ENCODE measurements around the gene SERINC5.
"Not testable (repeated sequence)": the region's sequence is repeated elsewhere in the genome, so short reads cannot be mapped to it uniquely, and the experiment has no call there.

Gene SERINC5

DNA sequence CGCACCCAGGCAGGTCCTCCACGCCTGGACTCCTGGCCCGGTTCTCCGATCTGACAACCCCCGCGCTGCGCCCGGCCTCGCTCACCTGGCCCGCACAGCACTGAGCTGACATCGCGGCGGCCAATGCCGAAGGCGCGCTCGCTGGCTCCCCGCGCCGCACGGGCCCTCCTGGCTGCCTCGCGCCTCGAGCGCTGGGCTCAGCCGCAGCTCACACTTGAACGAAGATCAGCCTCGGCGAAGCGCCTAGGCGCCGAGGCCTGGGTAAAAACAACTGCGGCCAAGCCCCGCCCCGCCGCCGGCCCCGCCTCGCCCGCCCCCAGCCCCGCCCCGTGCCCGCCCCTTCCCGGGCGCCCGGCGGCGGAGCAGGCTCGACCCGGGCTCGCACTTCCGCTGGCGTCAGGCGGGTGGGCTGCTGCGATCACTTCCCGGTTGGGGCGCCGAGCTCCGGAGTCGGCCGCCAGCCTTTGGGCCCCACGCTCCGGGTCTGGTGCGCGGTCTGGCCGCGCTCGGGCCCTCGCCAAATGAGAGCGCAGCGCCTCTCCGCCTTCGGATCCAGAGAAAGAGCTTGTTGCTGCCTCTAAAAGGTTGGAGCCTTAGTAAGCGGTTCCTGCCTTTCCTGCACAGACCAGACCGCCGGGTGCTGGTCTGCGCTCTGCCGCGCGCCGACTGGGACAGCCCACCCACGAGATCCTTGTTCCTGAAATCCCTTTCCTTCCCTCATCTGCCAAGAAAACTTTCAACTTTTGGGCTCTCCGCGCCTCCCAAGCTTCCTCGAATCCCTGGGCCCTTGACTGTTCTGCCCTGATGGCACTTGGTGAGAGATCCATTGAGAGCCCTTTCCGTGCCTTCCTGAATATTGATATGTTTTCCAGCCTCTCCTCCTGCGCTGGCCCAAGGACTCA lies at the start of gene SERINC5:
Gene SERINC5 (minus strand): TSS at position 238 of the 902 bp plus-strand sequence. CDS start 126 bp downstream, at position 112.
- peak; percentile 40 for DNase-seq (ENCODE audit: low read depth, low spot score)

DNA sequence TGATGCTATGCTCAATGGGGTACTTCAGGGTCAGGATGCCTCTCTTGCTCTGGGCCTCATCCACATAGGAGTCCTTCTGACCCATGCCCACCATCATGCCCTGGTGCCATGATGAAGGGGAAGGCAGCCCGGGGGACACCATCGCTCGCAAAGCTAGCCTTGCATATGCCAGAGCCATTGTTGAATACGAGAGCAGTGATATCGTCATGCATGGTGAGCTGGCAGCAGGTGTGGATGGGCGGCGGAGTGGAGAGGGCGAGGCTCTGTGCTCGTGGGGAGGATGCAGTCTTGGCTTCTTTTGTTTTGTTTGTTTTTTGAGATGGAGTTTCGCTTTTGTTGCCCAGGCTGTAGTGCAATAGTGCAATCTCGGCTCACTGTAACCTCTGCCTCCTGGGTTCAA lies 46.8 kb upstream of the SERINC5 start:
- no peak for DNase-seq (ENCODE audit: low read depth, low spot score)

DNA sequence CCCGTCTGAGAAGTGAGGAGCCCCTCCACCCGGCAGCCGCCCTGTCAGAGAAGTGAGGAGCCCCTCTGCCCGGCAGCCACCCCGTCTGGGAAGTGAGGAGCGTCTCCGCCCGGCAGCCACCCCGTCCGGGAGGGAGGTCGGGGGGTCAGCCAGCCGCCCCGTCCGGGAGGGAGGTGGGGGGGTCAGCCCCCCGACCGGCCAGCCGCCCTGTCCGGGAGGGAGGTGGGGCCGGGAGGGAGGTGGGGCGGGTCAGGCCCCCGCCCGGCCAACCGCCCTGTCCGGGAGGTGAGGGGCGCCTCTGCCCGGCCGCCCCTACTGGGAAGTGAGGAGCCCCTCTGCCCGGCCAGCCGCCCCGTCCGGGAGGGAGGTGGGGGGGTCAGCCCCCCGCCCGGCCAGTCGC lies 45.5 kb upstream of the SERINC5 start:
- DNase-seq (ENCODE audit: low read depth, low spot score) = not testable (repeated sequence)

DNA sequence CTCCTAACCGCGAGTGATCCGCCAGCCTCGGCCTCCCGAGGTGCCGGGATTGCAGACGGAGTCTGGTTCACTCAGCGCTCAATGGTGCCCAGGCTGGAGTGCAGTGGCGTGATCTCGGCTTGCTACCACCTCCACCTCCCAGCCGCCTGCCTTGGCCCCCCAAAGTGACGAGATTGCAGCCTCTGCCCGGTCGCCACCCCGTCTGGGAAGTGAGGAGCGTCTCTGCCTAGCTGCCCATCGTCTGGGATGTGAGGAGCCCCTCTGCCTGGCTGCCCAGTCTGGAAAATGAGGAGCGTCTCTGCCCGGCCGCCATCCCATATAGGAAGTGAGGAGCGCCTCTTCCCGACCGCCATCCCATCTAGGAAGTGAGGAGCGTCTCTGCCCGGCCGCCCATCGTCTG lies 44.9 kb upstream of the SERINC5 start:
- DNase-seq (ENCODE audit: low read depth, low spot score) = not testable (repeated sequence)

DNA sequence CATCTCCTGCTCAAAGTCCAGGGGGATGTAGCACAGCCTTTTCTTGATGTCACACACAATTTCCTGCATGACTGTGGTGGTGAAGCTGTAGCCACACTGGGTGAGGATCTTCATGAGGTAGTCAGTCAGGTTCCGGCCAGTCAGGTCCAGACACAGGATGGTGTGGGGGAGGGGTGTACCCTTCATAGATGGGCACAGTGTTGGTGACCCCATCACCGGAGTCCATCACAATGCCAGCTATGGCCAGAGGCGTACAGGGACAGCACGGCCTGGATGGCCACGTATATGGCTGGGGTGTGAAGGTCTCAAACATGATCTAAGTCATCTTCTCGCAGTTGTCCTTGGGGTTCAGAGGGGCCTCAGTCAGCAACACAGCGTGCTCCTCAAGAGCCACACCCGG lies 44.3 kb upstream of the SERINC5 start:
- no peak for DNase-seq (ENCODE audit: low read depth, low spot score)

DNA sequence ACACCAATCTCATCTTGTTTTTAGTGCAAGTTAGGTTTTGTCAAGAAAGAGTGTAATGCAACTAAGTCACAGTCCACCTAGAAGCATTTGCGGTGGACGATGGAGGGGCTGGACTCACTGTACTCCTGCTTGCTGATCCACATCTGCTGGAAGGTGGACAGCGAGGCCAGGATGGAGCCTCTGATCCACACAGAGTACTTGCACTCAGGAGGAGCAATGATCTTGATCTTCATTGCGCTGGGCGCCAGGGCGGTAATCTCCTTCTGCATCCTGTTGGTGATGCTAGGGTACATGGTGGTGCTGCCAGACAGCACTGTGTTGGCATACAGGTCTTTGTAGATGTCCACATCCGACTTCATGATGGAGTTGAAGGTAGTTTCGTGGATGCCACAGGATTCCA lies 43.8 kb upstream of the SERINC5 start:
- DNase-seq (ENCODE audit: low read depth, low spot score) = no peak

DNA sequence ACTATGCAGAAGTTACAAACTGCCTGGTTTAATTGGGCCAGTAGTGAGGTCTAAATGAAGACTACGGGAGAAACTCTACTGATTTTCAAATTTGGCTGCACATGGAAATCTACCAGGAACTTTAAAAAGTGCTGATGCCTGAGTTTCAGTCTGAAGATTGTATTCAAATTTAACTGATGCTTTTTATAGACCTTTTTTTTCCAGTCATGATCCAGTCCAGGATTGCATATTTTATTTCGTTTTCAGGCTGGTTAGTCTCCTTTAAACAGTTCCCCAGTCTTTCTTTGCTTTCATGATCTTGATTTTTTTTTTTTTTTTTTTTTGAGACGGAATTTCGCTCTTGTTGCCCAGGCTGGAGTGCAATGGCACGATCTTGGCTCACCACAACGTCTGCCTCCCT lies 40.3 kb upstream of the SERINC5 start:
- no peak for DNase-seq (ENCODE audit: low read depth, low spot score)

DNA sequence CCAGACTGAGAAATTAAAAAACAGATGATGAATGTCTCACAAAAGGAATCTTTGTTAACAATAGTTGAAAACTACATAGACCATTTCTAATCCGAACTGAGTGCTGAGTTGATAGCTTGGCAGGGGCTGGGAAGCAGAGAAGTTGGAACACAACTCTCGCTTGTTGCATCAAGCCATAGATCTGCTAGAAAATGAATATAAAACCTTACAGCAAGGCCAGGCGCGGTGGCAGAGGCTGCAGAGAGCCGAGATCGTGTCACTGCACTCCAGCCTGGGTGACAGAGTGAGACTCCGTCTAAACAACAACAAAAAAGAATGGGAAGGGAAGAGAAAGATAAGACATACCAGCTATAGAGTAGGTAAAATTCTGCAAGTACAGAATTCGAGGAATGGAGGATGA lies 35.9 kb upstream of the SERINC5 start:
- DNase-seq (ENCODE audit: low read depth, low spot score) = no peak

DNA sequence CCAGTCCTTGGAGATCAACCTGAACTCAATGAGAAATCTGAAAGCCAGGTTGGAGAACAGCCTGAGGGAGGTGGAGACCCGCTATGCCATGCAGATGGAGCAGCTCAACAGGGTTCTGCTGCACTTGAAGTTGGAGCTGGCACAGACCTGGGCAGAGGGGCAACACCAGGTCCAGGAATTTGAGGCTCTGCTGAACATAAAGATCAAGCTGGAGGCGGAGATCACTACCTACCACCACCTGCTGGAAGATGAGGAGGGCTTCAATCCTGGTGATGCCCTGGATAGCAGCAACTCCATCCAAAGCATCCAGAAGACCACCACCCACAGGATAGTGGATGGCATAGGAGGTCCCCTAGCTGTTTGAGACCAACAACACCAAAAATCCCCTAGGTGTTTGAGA lies 33.5 kb upstream of the SERINC5 start:
- no peak for DNase-seq (ENCODE audit: low read depth, low spot score)

DNA sequence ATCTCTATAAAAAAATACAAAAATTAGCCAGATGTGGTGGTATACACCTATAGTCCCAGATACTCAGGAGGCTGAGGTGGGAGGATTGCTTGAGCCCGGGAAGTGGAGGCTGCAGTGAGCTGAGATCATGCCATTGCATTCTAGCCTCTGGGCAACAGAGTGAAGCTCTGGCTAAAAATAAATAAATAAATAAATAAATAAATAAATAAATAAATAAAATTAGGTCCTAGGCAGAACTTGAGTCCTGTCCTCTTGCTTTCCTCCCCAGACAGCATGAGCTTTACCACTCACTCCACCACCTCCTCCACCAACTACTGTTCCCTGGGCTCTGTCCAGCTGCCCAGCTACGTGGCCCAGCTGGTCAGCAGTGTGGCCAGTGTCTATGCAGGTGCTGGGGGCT lies 32.3 kb upstream of the SERINC5 start:
- DNase-seq (ENCODE audit: low read depth, low spot score) = no peak

DNA sequence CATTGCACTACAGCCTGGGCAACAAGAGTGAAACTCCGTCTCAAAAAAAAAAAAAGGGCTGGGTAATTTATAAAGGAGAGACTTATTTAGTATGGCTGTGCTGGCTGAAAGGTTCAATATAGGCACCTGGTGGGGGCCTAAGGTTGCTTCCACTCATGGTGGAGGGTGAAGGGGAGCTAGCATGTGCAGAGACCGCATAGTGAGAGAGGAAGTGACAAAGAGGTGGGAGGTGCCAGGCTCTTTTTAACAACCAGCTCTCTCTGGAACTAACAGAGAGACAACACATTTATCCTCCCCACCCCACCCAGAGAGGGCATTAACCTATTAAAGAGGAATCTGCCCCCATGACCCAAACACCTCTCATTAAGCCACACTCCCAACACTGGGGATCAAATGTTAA lies 28.9 kb upstream of the SERINC5 start:
- no peak for DNase-seq (ENCODE audit: low read depth, low spot score)

DNA sequence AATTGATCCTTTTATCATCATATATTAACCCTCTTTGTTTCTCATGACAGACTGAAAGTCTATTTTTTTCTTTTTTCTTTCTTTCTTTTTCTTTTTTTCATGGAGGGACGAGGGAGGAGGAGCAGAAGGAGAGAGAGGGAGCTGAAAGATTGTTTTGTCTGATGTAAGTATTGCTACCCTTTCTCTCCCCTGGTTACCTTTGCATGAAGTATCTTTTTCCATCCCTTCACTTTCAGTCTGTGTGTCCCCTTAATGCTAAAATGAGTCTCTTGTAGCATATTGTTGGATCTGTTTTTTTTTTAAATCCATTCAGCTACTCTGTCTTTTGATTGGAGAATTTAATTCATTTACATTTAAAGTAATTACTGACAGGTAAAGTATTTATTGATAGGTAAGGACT lies 27.5 kb upstream of the SERINC5 start:
- DNase-seq (ENCODE audit: low read depth, low spot score) = no peak

DNA sequence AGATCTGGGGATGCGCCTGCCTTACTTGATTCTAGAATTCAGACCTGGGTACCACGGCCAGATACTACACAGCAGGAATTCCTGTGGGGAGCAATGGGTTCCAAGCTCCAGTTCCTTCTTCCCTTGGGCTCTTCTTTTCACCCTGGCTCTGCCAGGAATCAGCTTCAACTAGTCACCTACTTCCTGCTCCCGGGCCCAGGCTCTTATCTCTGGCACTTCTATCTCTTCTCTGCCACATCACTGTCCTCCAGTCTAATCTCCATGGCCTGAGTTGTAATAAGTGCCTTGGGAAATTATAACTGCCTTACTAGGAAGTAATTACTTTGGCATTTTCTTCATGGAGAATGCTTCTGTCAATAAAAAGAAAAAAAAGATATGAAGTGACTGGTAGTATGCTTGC lies 26.2 kb upstream of the SERINC5 start:
- no peak for DNase-seq (ENCODE audit: low read depth, low spot score)

DNA sequence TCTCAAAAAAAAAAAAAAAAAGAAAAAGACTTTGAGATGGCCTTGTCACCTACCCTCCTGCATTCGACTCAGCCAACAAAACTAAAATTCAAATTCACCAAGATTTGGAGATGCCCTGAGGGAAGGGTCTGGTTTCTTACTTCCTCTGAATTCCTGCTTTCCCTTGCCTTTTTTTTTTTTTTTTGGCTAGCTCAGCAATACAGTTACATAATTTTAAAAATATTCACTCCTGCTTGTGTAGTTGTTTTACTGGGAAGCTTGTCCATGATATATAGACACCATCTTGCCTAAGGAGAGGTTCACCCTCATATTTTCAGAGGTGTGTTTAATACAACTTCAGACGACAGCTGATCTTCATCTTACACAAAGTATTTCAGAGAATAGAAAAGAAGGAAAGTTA lies 21.3 kb upstream of the SERINC5 start:
- no peak for DNase-seq (ENCODE audit: low read depth, low spot score)

DNA sequence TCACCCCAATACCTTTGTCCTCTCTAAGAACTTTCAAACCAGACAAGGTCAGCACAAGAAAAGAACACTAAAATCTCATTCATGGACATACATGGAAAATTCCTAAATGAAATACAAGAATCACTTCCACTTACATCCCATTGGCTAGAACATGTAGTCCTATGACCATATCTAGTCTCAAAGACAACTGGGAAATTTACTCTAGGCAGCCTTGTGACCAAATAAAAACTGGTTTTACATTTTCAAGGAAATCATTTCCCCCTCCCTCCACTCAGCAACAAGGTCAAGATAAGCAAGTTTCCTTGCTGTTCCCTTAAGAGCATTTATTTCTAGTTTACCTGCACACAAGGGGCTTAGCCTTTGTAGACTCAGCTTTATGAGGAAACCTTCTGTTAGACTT lies 20.3 kb upstream of the SERINC5 start:
- DNase-seq (ENCODE audit: low read depth, low spot score) = no peak

DNA sequence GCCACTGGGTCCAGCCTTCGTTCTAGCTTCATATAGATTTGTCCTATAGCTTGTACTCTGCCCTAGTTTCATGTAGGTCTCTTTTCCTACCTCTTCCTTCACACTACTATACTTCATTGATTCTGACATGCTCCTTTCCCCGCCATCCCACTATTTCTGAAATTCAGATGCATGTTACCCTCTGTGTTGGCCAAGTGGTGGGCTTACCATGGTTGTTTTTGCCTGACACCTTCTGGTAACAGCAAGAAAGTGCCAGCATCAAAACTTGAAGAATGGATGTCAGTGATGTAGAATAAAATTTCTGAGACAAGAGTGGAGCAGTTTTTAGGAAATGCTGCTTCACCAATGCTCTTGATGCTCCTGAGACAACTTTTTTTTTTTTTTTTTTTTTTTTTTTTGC lies 19.5 kb upstream of the SERINC5 start:
- DNase-seq (ENCODE audit: low read depth, low spot score) = no peak

DNA sequence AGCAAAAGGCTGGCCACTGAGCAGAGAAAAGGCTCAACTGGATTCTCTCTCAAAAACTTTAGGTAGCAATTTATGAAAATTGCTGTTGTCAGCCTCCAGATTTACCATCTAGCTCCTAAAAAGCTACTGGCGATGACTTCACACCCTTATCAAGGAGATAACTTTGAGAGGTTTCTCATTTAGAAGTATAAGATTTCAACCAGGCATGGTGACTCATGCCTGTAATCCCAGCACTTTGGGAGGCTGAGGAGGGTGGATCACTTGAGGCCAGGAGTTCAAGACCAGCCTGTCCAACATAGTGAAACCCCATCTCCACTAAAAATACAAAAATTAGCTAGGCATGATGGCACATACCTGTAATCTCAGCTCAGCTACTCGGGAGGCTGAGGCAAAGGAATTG lies 14.7 kb upstream of the SERINC5 start:
- not testable (repeated sequence) for DNase-seq (ENCODE audit: low read depth, low spot score)

DNA sequence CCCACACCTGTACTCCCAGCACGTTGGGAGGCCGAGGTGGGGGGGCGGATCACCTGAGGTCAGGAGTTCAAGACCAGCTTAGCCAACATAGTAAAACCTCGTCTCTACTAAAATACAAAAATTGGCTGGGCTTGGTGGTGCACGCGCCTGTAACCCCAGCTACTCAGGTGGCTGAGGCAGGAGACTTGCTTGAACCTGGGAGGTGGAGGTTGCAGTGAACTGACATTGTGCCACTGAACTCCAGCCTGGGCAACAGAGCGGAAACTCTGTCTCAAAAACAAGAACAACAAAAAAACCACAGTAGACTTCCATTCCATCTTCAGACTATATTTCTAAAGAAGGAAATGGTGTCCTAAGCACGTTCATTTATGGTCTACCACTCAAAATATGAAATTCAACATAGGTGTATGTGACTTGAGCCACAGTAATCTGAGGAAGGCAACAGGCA lies 14.2 kb upstream of the SERINC5 start:
- DNase-seq (ENCODE audit: low read depth, low spot score) = no peak

DNA sequence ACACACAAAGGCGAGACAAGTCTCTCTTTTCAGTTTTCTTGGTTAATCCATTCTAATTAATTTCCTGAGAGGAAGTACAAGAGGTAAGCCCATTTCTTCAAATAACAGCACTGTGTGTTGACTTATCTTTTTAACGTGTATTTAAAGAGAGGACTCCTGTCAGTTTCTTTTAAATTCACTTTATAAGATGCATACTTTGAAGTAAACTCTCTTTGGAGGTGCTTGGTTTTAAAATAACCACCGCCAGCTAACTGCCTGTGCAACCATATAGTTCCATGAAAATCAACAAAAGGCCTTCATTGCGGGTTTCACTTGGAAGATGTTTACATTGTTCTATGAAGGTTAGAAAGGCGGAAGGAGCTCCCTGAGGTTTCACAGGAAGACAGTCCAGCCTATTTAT lies 13.1 kb upstream of the SERINC5 start:
- no peak for DNase-seq (ENCODE audit: low read depth, low spot score)

DNA sequence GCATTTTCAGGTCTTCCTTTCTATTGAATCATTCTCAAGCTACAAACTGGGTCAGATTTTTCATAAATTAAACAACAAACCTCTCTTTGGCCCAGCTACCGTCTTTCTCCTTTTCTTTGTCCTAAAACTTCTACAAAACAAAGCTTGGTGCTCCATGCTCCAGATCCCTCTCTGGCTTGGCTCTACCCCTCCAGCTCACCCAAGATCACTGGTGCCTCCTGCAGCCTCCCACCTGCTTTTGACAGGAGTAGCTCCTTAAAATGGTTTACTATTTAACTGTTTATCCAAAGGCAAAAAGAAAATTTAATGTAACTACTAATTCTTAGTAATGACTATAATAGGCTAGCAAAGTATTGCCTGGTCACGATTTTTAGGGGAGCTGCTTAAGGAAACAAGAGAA lies 10.7 kb upstream of the SERINC5 start:
- no peak for DNase-seq (ENCODE audit: low read depth, low spot score)

DNA sequence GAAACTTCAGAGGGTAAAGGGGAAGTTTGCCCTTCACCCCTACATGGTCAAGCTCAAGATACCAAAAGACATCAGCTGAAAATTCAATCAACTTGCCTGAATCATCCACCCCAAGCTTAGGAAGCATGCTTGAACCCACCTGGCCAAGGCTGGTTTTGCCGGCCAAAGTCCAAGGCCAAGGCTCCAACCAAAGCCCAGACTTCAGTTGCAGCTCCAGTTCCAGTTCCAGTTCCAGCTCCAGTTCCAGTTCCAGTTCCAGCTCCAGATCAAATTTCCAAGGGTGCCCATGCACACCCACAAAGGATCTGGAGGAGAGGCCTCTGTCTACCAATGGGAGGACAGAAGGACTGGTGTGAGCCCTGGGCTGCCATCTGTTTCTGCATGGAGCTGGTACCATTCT lies 4.6 kb upstream of the SERINC5 start:
- DNase-seq (ENCODE audit: low read depth, low spot score) = no peak

DNA sequence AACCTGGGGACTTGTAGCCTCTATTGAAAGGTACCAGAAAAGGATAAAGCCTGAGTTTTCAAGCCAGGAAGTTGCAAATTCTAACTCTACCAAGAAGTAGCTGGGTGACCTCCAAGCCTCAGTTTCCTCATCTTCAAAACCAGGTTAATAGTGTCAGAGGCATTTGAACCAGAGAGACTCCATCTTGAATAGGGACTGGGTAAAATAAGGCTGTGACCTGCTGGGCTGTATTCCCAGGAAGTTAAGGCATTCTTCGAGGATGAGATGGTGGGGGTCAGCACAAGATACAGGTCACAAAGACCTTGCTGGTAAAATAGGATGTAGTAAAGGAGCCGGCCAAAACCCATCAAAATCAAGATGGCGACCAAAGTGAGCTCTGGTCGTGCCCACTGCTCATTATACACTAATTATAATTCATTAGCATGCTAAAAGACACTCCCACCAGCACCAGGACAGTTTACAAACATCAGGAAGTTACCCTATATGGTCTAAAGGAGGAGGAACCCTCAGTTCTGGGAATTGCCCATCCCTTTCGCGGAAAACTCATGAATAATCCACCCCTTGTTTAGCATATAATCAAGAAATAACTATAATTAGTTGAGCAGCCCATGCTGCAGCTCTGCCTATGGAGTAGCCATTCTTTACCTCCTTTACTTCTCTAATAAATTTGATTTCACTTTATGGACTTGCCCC lies 3.8 kb upstream of the SERINC5 start:
- DNase-seq (ENCODE audit: low read depth, low spot score) = no peak

DNA sequence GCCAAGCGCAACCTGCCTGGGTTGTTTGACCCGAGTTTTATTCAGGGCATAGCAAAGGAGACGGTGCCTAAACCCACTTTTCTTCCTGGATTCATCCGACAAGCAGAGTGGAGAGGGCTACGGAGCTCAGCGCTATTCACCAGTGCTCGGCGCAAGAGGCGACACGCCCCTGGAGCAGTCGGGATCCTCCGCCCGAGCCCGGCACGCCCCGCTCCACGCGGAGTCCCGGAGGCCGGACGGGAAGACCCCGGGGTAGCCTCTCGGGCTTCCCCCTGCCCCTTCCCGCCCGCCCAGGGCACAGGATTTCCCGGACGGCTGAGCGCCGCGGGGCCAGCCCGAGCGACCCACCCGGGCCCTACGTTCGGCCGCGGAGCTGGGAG lies 427 bp downstream of the SERINC5 start:
- no peak for DNase-seq (ENCODE audit: low read depth, low spot score)
